ENCODE results near the gene TBX2.

DNA sequence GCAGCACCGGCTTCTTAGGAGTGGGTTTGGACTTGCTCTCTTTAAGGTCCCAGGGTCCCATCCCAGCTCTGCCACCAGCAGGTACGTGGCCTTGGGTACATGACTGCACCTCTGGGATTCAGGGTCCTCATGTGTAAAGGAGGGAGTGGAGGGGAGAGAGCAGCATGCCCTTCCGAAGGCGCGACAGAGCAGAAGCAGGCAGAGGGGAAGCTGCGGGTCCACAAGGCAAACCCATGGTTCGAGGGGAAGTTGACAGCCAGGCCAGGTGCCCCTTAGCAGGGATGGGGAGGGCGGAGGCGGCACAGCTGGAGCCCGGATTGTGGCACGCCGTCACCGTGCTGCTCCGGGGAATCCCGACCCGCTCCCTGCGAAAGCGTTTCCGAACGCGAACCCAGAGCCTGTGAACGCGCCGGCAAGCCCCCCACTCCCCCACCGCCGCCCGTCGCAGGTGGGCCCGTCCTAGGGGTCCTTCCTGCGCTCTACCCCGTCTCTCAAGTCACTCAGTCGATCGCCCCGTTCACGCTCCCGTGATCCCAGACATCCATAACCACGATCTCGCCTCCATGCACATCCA lies 4.1 kb upstream of the TBX2 start:
- TF ChIP-seq, protein P1, sequence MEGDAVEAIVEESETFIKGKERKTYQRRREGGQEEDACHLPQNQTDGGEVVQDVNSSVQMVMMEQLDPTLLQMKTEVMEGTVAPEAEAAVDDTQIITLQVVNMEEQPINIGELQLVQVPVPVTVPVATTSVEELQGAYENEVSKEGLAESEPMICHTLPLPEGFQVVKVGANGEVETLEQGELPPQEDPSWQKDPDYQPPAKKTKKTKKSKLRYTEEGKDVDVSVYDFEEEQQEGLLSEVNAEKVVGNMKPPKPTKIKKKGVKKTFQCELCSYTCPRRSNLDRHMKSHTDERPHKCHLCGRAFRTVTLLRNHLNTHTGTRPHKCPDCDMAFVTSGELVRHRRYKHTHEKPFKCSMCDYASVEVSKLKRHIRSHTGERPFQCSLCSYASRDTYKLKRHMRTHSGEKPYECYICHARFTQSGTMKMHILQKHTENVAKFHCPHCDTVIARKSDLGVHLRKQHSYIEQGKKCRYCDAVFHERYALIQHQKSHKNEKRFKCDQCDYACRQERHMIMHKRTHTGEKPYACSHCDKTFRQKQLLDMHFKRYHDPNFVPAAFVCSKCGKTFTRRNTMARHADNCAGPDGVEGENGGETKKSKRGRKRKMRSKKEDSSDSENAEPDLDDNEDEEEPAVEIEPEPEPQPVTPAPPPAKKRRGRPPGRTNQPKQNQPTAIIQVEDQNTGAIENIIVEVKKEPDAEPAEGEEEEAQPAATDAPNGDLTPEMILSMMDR (IDR thresholded peaks at IDR 0.05; ENCODE audit: poor library complexity): no peak
- TF ChIP-seq EZH2 (IDR thresholded peaks at IDR 0.05; ENCODE audit: borderline replicate concordance) (no peak), EZH2phosphoT487 (IDR thresholded peaks at IDR 0.05; ENCODE audit: low read depth, severe bottlenecking, unreplicated experiment) (no peak)
